Lower lobe of right lung (tissue), 2 donors: ENCODE results near the gene ACRBP. TPM values are rescaled to one million over a fixed set of nuclear protein-coding genes. Genes with fewer than 3 reads are reported as not detected.

Experiments
- ATAC-seq, 2 donors: fragments of 200-7000 bp; cut with Tn5 transposase; one replicate each; pipeline ENCODE4 v1.9.1; 2020 to 2022; ENCODE audit warnings: mild to moderate bottlenecking in 2 of 2, moderate library complexity in 2 of 2
- DNase-seq: peaks from one replicate; pipeline ENCODE4 v3.0.0-alpha.2; 2020
- H3K27ac ChIP-seq: fragments of 200-600 bp; one replicate; pipeline ENCODE4 v1.8.0; 2022
- H3K27me3 ChIP-seq: fragments of 200-600 bp; one replicate; pipeline ENCODE4 v1.8.0; 2022; ENCODE audit warnings: low read depth
- H3K36me3 ChIP-seq: fragments of 200-600 bp; one replicate; pipeline ENCODE4 v1.8.0; 2022; ENCODE audit warnings: mild to moderate bottlenecking
- H3K4me1 ChIP-seq: fragments of 200-600 bp; one replicate; pipeline ENCODE4 v1.8.0; 2022
- H3K4me3 ChIP-seq: fragments of 200-600 bp; one replicate; pipeline ENCODE4 v1.8.0; 2022; ENCODE audit warnings: mild to moderate bottlenecking
- H3K9me3 ChIP-seq: fragments of 200-600 bp; one replicate; pipeline ENCODE4 v1.8.0; 2022
- CTCF ChIP-seq: fragments of 200-600 bp; IDR thresholded peaks from one replicate; pipeline ENCODE4 v1.8.0; 2022; ENCODE audit warnings: antibody characterized with exemption, mild to moderate bottlenecking
- intact Hi-C: fragments of 100-400 bp; cut with DNase I; formaldehyde crosslinking; loops from one replicate; pipeline ENCODE4 v1.11.0; 2022
- total RNA-seq: library from RNA; stranded (reverse); fragmentation: NEBNext Ultra II Directional; extraction: Animal tissue kit (Norgen Biotek cat#: 25700); gene quantifications from one replicate; pipeline ENCODE4 v1.2.1, GENCODE V29; 2021
- donor health status: DM: no; HTN: yes; CAD: no; lungs with severe emphysema.

Gene ACRBP
- total RNA-seq, 1 donor from 2014 or later: 7.2 TPM

GRCh38 chr12:6650832-6651231 is 3.6 kb upstream of the ACRBP start:
- intact Hi-C loops: no loop called here
- Histone ChIP-seq H3K27me3 (no peaks in the 10 kb centered on the region), H3K36me3 (peaks cover 77% of the 10 kb centered on the region), H3K4me3 (no peak overlapping the region), H3K9me3 (no peaks in the 10 kb centered on the region), H3K4me1 (peaks cover 10% of the 10 kb centered on the region), H3K27ac (no peak overlapping the region)
- no peak for TF ChIP-seq CTCF
- ATAC-seq (no peak), DNase-seq (peak; percentile 4)

GRCh38 chr12:6646276-6647082 is 753 bp downstream of the ACRBP start:
- TF ChIP-seq CTCF: no peak
- Histone ChIP-seq H3K4me1 (peaks cover 25% of the 10 kb centered on the region), H3K36me3 (peaks cover 33% of the 10 kb centered on the region), H3K27ac (peak overlapping the region; percentile 62), H3K27me3 (no peaks in the 10 kb centered on the region), H3K4me3 (peak overlapping the region; percentile 54), H3K9me3 (no peaks in the 10 kb centered on the region)
- intact Hi-C loops: no loop called here
- no peak for DNase-seq
- no peak for ATAC-seq

- ATAC-seq: no peak
- H3K4me1 ChIP-seq: peaks cover 25% of the 10 kb centered on the region
- no peak overlapping the region for H3K4me3 ChIP-seq
- no peak for DNase-seq
- H3K9me3 ChIP-seq: no peaks in the 10 kb centered on the region
- peaks cover 17% of the 10 kb centered on the region for H3K36me3 ChIP-seq
- peak overlapping the region; percentile 70 for H3K27ac ChIP-seq
- intact Hi-C loops: no loop called here
- no peaks in the 10 kb centered on the region for H3K27me3 ChIP-seq
- peak; percentile 20 for TF ChIP-seq CTCF
Observed at GRCh38 chr12:6644903-6645302, 2.3 kb downstream of the ACRBP start.

- peaks cover 25% of the 10 kb centered on the region for H3K4me1 ChIP-seq
- no peaks in the 10 kb centered on the region for H3K27me3 ChIP-seq
- peak overlapping the region; percentile 70 for H3K27ac ChIP-seq
- ATAC-seq (peak; percentile 48 to 74), DNase-seq (no peak)
- intact Hi-C loops: no loop called here
- no peak for TF ChIP-seq CTCF
- no peaks in the 10 kb centered on the region for H3K9me3 ChIP-seq
- H3K4me3 ChIP-seq: no peak overlapping the region
- H3K36me3 ChIP-seq: peaks cover 12% of the 10 kb centered on the region
Observed at GRCh38 chr12:6644257-6644596, 3.0 kb downstream of the ACRBP start.

- DNase-seq: no peak
- H3K4me1 ChIP-seq: peaks cover 25% of the 10 kb centered on the region
- TF ChIP-seq CTCF: no peak
- H3K36me3 ChIP-seq: peaks cover 9% of the 10 kb centered on the region
- intact Hi-C loops: no loop called here
- peak in 1 of 2 donors; percentile 61 for ATAC-seq
- no peak overlapping the region for H3K4me3 ChIP-seq
- peak overlapping the region; percentile 70 for H3K27ac ChIP-seq
- H3K27me3 ChIP-seq: no peaks in the 10 kb centered on the region
- H3K9me3 ChIP-seq: no peaks in the 10 kb centered on the region
Observed at GRCh38 chr12:6643569-6644256, 3.5 kb downstream of the ACRBP start.
